Measurements from ENCODE around the gene ABCA1. TPM values are rescaled to one million over a fixed set of nuclear protein-coding genes. Genes with fewer than 3 reads are reported as not detected.

ABCA1 gene
- total RNA-seq, 1 donor from 2014 or later = 49.5 TPM

- H3K36me3 Mint-ChIP-seq (ENCODE audit: unreplicated experiment) = peaks cover 50% of the 10 kb centered on the region
- no peak for TF ChIP-seq CTCF (IDR thresholded peaks at IDR 0.05)
Observed at GRCh38 chr9:104853683-104854082, 74.3 kb downstream of the ABCA1 start.

GRCh38 chr9:104853159-104853558 lies 74.8 kb downstream of the ABCA1 start:
- Mint-ChIP-seq H3K36me3 (ENCODE audit: unreplicated experiment) (peaks cover 47% of the 10 kb centered on the region), H3K27me3 (ENCODE audit: unreplicated experiment) (no peaks in the 10 kb centered on the region), H3K4me3 (ENCODE audit: unreplicated experiment) (no peak overlapping the region), H3K4me1 (ENCODE audit: unreplicated experiment) (peaks cover 66% of the 10 kb centered on the region), H3K27ac (ENCODE audit: unreplicated experiment) (no peak overlapping the region), H3K9me3 (ENCODE audit: unreplicated experiment) (no peaks in the 10 kb centered on the region)
- no peak for DNase-seq (ENCODE audit: extremely low spot score, unreplicated experiment)
- TF ChIP-seq CTCF (IDR thresholded peaks at IDR 0.05) = no peak

More at GRCh38 chr9:104853683-104854082, 74.3 kb downstream of the ABCA1 start:
- Mint-ChIP-seq H3K4me1 (ENCODE audit: unreplicated experiment) (peaks cover 70% of the 10 kb centered on the region), H3K4me3 (ENCODE audit: unreplicated experiment) (no peak overlapping the region), H3K9me3 (ENCODE audit: unreplicated experiment) (no peaks in the 10 kb centered on the region), H3K27me3 (ENCODE audit: unreplicated experiment) (no peaks in the 10 kb centered on the region), H3K27ac (ENCODE audit: unreplicated experiment) (no peak overlapping the region)
- DNase-seq (ENCODE audit: extremely low spot score, unreplicated experiment) = no peak

GRCh38 chr9:104851546-104851920 lies 76.4 kb downstream of the ABCA1 start:
- Mint-ChIP-seq H3K9me3 (ENCODE audit: unreplicated experiment) (no peaks in the 10 kb centered on the region), H3K27ac (ENCODE audit: unreplicated experiment) (peak overlapping the region; percentile 76), H3K4me1 (ENCODE audit: unreplicated experiment) (peaks cover 56% of the 10 kb centered on the region)

GRCh38 chr9:104850786-104851545 lies 77.0 kb downstream of the ABCA1 start:
- peaks cover 52% of the 10 kb centered on the region for H3K4me1 Mint-ChIP-seq (ENCODE audit: unreplicated experiment)
- no peaks in the 10 kb centered on the region for H3K27me3 Mint-ChIP-seq (ENCODE audit: unreplicated experiment)
- peak overlapping the region; percentile 76 for H3K27ac Mint-ChIP-seq (ENCODE audit: unreplicated experiment)
- peaks cover 43% of the 10 kb centered on the region for H3K36me3 Mint-ChIP-seq (ENCODE audit: unreplicated experiment)
- TF ChIP-seq CTCF (IDR thresholded peaks at IDR 0.05) = no peak
- H3K4me3 Mint-ChIP-seq (ENCODE audit: unreplicated experiment) = no peak overlapping the region
- H3K9me3 Mint-ChIP-seq (ENCODE audit: unreplicated experiment) = no peaks in the 10 kb centered on the region
- DNase-seq (ENCODE audit: extremely low spot score, unreplicated experiment) = no peak

More at GRCh38 chr9:104851546-104851920, 76.4 kb downstream of the ABCA1 start:
- Mint-ChIP-seq H3K4me3 (ENCODE audit: unreplicated experiment) (no peak overlapping the region), H3K27me3 (ENCODE audit: unreplicated experiment) (no peaks in the 10 kb centered on the region), H3K36me3 (ENCODE audit: unreplicated experiment) (peaks cover 46% of the 10 kb centered on the region)
- no peak for TF ChIP-seq CTCF (IDR thresholded peaks at IDR 0.05)
- DNase-seq (ENCODE audit: extremely low spot score, unreplicated experiment) = no peak

- Mint-ChIP-seq H3K4me3 (ENCODE audit: unreplicated experiment) (no peak overlapping the region), H3K4me1 (ENCODE audit: unreplicated experiment) (peaks cover 55% of the 10 kb centered on the region), H3K27me3 (ENCODE audit: unreplicated experiment) (no peaks in the 10 kb centered on the region), H3K27ac (ENCODE audit: unreplicated experiment) (no peak overlapping the region), H3K36me3 (ENCODE audit: unreplicated experiment) (peaks cover 41% of the 10 kb centered on the region), H3K9me3 (ENCODE audit: unreplicated experiment) (no peaks in the 10 kb centered on the region)
- no peak for DNase-seq (ENCODE audit: extremely low spot score, unreplicated experiment)
- TF ChIP-seq CTCF (IDR thresholded peaks at IDR 0.05) = no peak
Observed at GRCh38 chr9:104849023-104849422, 78.9 kb downstream of the ABCA1 start.

Measured in osteocyte (in vitro differentiated cells).